ENCODE measurements around the gene SMIM9.
"Not testable (repeated sequence)": the region's sequence is repeated elsewhere in the genome, so short reads cannot be mapped to it uniquely, and the experiment has no call there.

SMIM9 gene

GRCh38 chrX:154833746-154834274 is 652 bp downstream of the SMIM9 start:
- H3K4me3 ChIP-seq (ENCODE audit: control insufficient read depth, low read depth, low read length), result no peak overlapping the region
- DNase-seq (ENCODE audit: low read depth), result no peak
- no peak for TF ChIP-seq CTCF (conservative IDR thresholded peaks at IDR 0.05; ENCODE audit: control insufficient read depth, insufficient read depth, low read depth, low read length)

GRCh38 chrX:154829926-154830442 is 4.5 kb downstream of the SMIM9 start:
- no peak for DNase-seq (ENCODE audit: low read depth)
- H3K4me3 ChIP-seq (ENCODE audit: control insufficient read depth, low read depth, low read length), result no peak overlapping the region
- no peak for TF ChIP-seq CTCF (conservative IDR thresholded peaks at IDR 0.05; ENCODE audit: control insufficient read depth, insufficient read depth, low read depth, low read length)

- H3K4me3 ChIP-seq (ENCODE audit: control insufficient read depth, low read depth, low read length), result no peak overlapping the region
- no peak for DNase-seq (ENCODE audit: low read depth)
- no peak for TF ChIP-seq CTCF (conservative IDR thresholded peaks at IDR 0.05; ENCODE audit: control insufficient read depth, insufficient read depth, low read depth, low read length)
Measured at GRCh38 chrX:154829134-154829533, 5.3 kb downstream of the SMIM9 start.

- no peak for DNase-seq (ENCODE audit: low read depth)
- H3K4me3 ChIP-seq (ENCODE audit: control insufficient read depth, low read depth, low read length), result no peak overlapping the region
- TF ChIP-seq CTCF (conservative IDR thresholded peaks at IDR 0.05; ENCODE audit: control insufficient read depth, insufficient read depth, low read depth, low read length), result no peak
Measured at GRCh38 chrX:154828016-154828408, 6.5 kb downstream of the SMIM9 start.

- no peak for TF ChIP-seq CTCF (conservative IDR thresholded peaks at IDR 0.05; ENCODE audit: control insufficient read depth, insufficient read depth, low read depth, low read length)
- DNase-seq (ENCODE audit: low read depth), result no peak
- H3K4me3 ChIP-seq (ENCODE audit: control insufficient read depth, low read depth, low read length), result no peak overlapping the region
Measured at GRCh38 chrX:154827194-154828015, 7.1 kb downstream of the SMIM9 start.

GRCh38 chrX:154825586-154825985 is 8.9 kb downstream of the SMIM9 start:
- not testable (repeated sequence) for H3K4me3 ChIP-seq (ENCODE audit: control insufficient read depth, low read depth, low read length); DNase-seq (ENCODE audit: low read depth)

GRCh38 chrX:154824638-154825037 is 9.8 kb downstream of the SMIM9 start:
- no peak for DNase-seq (ENCODE audit: low read depth)
- TF ChIP-seq CTCF (conservative IDR thresholded peaks at IDR 0.05; ENCODE audit: control insufficient read depth, insufficient read depth, low read depth, low read length), result no peak
- H3K4me3 ChIP-seq (ENCODE audit: control insufficient read depth, low read depth, low read length), result no peak overlapping the region

Data from fibroblast of mammary gland (primary cell).